GM12873 (cell line): ENCODE results near the gene MYO1G.

Experiments used
- CTCF ChIP-seq: IDR thresholded peaks from 2 replicates; pipeline ENCODE4 v1.5.1; 2012; ENCODE audit warnings: low read depth, mild to moderate bottlenecking, moderate library complexity, low read length, control low read depth; ENCODE audit not compliant: insufficient read depth; ENCODE audit errors: missing control alignments

Gene MYO1G

GRCh38 chr7:44995555-44996493, 17.0 kb upstream of the MYO1G start:
- TF ChIP-seq CTCF = no peak

GRCh38 chr7:44994877-44995554, 16.2 kb upstream of the MYO1G start:
- no peak for TF ChIP-seq CTCF

GRCh38 chr7:44990109-44991023, 11.6 kb upstream of the MYO1G start:
- TF ChIP-seq CTCF = no peak

- TF ChIP-seq CTCF = no peak
These were observed 10.3 kb upstream of the MYO1G start for GRCh38 chr7:44989132-44989531.

GRCh38 chr7:44988701-44989100, 9.9 kb upstream of the MYO1G start:
- TF ChIP-seq CTCF = no peak

GRCh38 chr7:44987996-44988395, 9.2 kb upstream of the MYO1G start:
- TF ChIP-seq CTCF = no peak
